HepG2 (cell line): Measurements from ENCODE around the gene CEBPG. TPM values are rescaled to one million over a fixed set of nuclear protein-coding genes. Genes with fewer than 3 reads are reported as not detected.

Source experiments
- ATAC-seq: fragments of 200-7000 bp; cut with Tn5 transposase; 3 replicates; pipeline ENCODE4 v1.9.1; 2020; ENCODE audit warnings: mild to moderate bottlenecking, moderate library complexity
- BruUV-seq: library from RNA; stranded (reverse); fragments of 400-500 nt; replicated peaks from 2 replicates; lab custom pipeline; 2021; lab: Mats Ljungman, UMichigan
- CTCF ChIA-PET: fragments of 300-600 bp; formaldehyde crosslinking; extraction: SDS; loops from one replicate; lab custom pipeline; 2021; ENCODE audit warnings: low total read pairs, inconsistent platforms, low intra/inter-chr PET ratio; lab: Yijun Ruan, JAX
- POLR2A ChIA-PET: fragments of 350-600 bp; sonication (Branson Sonifier 250); formaldehyde crosslinking; loops from one replicate; lab custom pipeline; 2020; ENCODE audit warnings: antibody characterized with exemption, inconsistent platforms; lab: Yijun Ruan, JAX
- DNase-seq: peaks from one replicate; pipeline ENCODE4 v3.0.0-alpha.2; 2015; ENCODE audit warnings: low spot score
- FAIRE-seq: peaks from 3 replicates; lab custom pipeline; 2011; peaks lifted over from hg19 to GRCh38; lab: Jason Lieb, UNC
- H2AFZ ChIP-seq: one replicate; pipeline ENCODE4 v1.6.1; 2011; ENCODE audit warnings: low read length, inconsistent platforms
- H3K27ac ChIP-seq: fragments of 300-600 bp; 3 replicates; pipeline ENCODE4 v1.8.0; 2011; ENCODE audit warnings: mixed run types, mild to moderate bottlenecking, mixed read lengths, low read length, inconsistent platforms; ENCODE audit not compliant: insufficient read depth; ENCODE audit errors: extremely low read length
- H3K27me3 ChIP-seq, 2 experiments: fragments of 200-600 bp in 1 of 2; 2 replicates in 1 of 2; 3 replicates in 1 of 2; pipeline versions ENCODE4 v1.6.0 to v1.8.0; 2011; ENCODE audit warnings: low read length in 2 of 2, mild to moderate bottlenecking in 2 of 2, moderate library complexity in 2 of 2, inconsistent platforms in 1 of 2; ENCODE audit not compliant: insufficient read depth in 2 of 2, control insufficient read depth in 1 of 2
- H3K36me3 ChIP-seq, 2 experiments: fragments of 200-600 bp in 1 of 2; replicated peaks in 1 of 2; 2 replicates in 1 of 2; 3 replicates in 1 of 2; pipeline versions ENCODE4 v1.5.1 to v1.8.0; 2011; ENCODE audit warnings: low read length in 2 of 2, inconsistent platforms in 1 of 2; ENCODE audit not compliant: insufficient read depth in 2 of 2, control insufficient read depth in 1 of 2
- H3K4me1 ChIP-seq: 2 replicates; pipeline ENCODE4 v1.5.1; 2012; ENCODE audit warnings: low read length, inconsistent platforms; ENCODE audit not compliant: insufficient read depth
- H3K4me2 ChIP-seq: 2 replicates; pipeline ENCODE4 v1.6.0; 2011; ENCODE audit warnings: low read depth, low read length, inconsistent platforms
- H3K4me3 ChIP-seq, 3 experiments: fragments of 200-600 bp in 1 of 3; sonication (generic), shearing (Covaris generic) in 1 of 3; replicated peaks in 1 of 3; 2 replicates each; pipeline ENCODE4 v1.5.1; 2011 to 2016; ENCODE audit warnings: low read length in 3 of 3, inconsistent platforms in 2 of 3, low read depth in 2 of 3, mild to moderate bottlenecking in 2 of 3, control low read depth in 1 of 3, mixed read lengths in 1 of 3; ENCODE audit not compliant: insufficient read depth in 1 of 3
- H3K79me2 ChIP-seq: one replicate; pipeline ENCODE4 v1.6.1; 2011; ENCODE audit warnings: low read length, inconsistent platforms; ENCODE audit not compliant: insufficient read depth
- H3K9ac ChIP-seq: 2 replicates; pipeline ENCODE4 v1.6.0; 2011; ENCODE audit warnings: mild to moderate bottlenecking, low read depth, low read length, inconsistent platforms; ENCODE audit not compliant: insufficient read depth
- H3K9me3 ChIP-seq: 2 replicates; pipeline ENCODE4 v1.5.1; 2012; ENCODE audit warnings: mild to moderate bottlenecking, low read length
- H4K20me1 ChIP-seq: 2 replicates; pipeline ENCODE4 v1.6.0; 2011; ENCODE audit warnings: inconsistent platforms, mild to moderate bottlenecking, low read length, moderate library complexity; ENCODE audit not compliant: insufficient read depth
- FOSL2 ChIP-seq: sonication (generic); formaldehyde crosslinking; IDR thresholded peaks from 2 replicates; pipeline ENCODE4 v1.4.0; 2020; ENCODE audit warnings: missing genetic modification reagents
- GATAD1 ChIP-seq: IDR thresholded peaks from 2 replicates; pipeline ENCODE4 v1.6.1; 2016; ENCODE audit warnings: missing genetic modification reagents, missing compliant biosample characterization
- HNF4A ChIP-seq: sonication (generic); formaldehyde crosslinking; IDR thresholded peaks from 2 replicates; pipeline ENCODE4 v1.4.0; 2020; ENCODE audit warnings: missing genetic modification reagents
- RCOR2 ChIP-seq: IDR thresholded peaks from 2 replicates; pipeline ENCODE4 v1.6.1; 2016; ENCODE audit warnings: missing biosample characterization, missing genetic modification reagents
- SALL2 ChIP-seq: sonication (generic); formaldehyde crosslinking; IDR thresholded peaks from 2 replicates; pipeline ENCODE4 v1.8.1; 2023; ENCODE audit warnings: mild to moderate bottlenecking, missing genetic modification reagents, inconsistent platforms
- SP5 ChIP-seq: IDR thresholded peaks from 2 replicates; pipeline ENCODE4 v1.6.1; 2016; ENCODE audit warnings: low read depth, borderline replicate concordance
- STAT5B ChIP-seq: sonication (generic); formaldehyde crosslinking; IDR thresholded peaks from 2 replicates; pipeline ENCODE4 v1.4.0; 2020; ENCODE audit warnings: missing genetic modification reagents
- ZNF460 ChIP-seq: sonication (generic); formaldehyde crosslinking; IDR thresholded peaks from 2 replicates; pipeline ENCODE4 v1.5.1; 2020; ENCODE audit warnings: missing genetic modification reagents, mild to moderate bottlenecking, borderline replicate concordance
- ZNF615 ChIP-seq: sonication (generic); formaldehyde crosslinking; IDR thresholded peaks from 2 replicates; pipeline ENCODE4 v1.5.0; 2020; ENCODE audit warnings: mild to moderate bottlenecking, missing genetic modification reagents, borderline replicate concordance
- ZSCAN21 ChIP-seq: sonication (generic); formaldehyde crosslinking; IDR thresholded peaks from 2 replicates; pipeline ENCODE4 v1.8.0; 2022; ENCODE audit warnings: mild to moderate bottlenecking, missing genetic modification reagents, moderate library complexity, borderline replicate concordance
- WGBS: methylation state at CpG from one replicate; pipeline ENCODE4 v1.1.6; 2017; ENCODE audit warnings: low lambda C conversion rate; 5-methylcytosine and 5-hydroxymethylcytosine counted together
- in situ Hi-C: cut with HindIII; loops from 2 replicates; pipeline ENCODE4 v1.10.0; 2017; ENCODE audit warnings: low pct_unique_long_range_greater_than_20kb; ENCODE audit not compliant: extremely low pct_ligation_motif_present
- intact Hi-C: fragments of 100-400 bp; cut with micrococcal nuclease; formaldehyde crosslinking; loops from one replicate; pipeline ENCODE4 v1.10.0; 2022; ENCODE audit not compliant: unreplicated experiment
- polyA plus RNA-seq, 8 experiments: library from polyadenylated mRNA; depleted of rRNA in 3 of 8; stranded (reverse) in 7 of 8; unstranded in 1 of 8; fragments of >200 nt; fragmentation: Illumina TruSeq in 4 of 8; extraction: Trizol in 4 of 8; gene quantifications; 2 replicates each; pipeline versions ENCODE4 v1.2.1 to v1.2.3, GENCODE V29; 2011 to 2016; ENCODE audit warnings: low read depth in 4 of 8, missing spikeins in 1 of 8, mixed read lengths in 1 of 8; ENCODE audit not compliant: insufficient read depth in 1 of 8
- total RNA-seq, 5 experiments: library from RNA; depleted of rRNA; stranded (reverse); fragments of >200 nt; fragmentation: Illumina TruSeq; extraction: Trizol; gene quantifications; 2 replicates each; pipeline ENCODE4 v1.2.3, GENCODE V29; 2016; ENCODE audit warnings: low read depth in 1 of 5
- TF ChIP-seq, protein P1 (sequence below): IDR thresholded peaks from 2 replicates; pipeline ENCODE4 v1.4.0; 2020; ENCODE audit warnings: mild to moderate bottlenecking, missing genetic modification reagents
- TF ChIP-seq, protein P2 (sequence below): sonication (generic); formaldehyde crosslinking; IDR thresholded peaks from 2 replicates; pipeline ENCODE4 v1.4.0; 2020; ENCODE audit warnings: missing genetic modification reagents

CEBPG gene
- total and polyA plus RNA-seq, 2 of the 13 experiments (the other 11 are each of a cell fraction or from before 2014, with no cell fraction given), result 25.7 to 34.3 TPM

DNA sequence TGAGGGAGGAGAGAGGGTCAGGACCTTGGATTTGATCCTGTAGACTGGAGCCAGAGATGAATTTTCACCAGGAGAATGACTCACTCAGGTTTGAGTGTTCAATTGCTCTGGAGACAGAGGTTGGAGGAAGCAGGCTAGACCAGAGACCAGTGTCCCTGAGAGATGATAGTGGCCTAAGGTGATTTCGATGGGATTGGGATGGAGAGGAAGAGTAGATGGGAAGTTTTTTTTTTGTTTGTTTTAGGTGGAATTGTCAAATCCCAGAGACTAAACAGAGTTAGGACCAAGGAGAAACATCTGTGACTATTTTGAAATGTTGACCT, 2.3 kb downstream of the CEBPG start:
- 9% methylated on average over 1 of the region's 1 CpG for WGBS
- H3K4me2 ChIP-seq, result peak overlapping the region; percentile 92
- ChIA-PET POLR2A (interaction anchor here (0.8 to 4.5 kb wide), 9 partner anchors 13 to 127 kb away, joined by 3 to 50 read pairs (median 23); partner anchors contain the start of gene CEBPA), CTCF (no interaction called here)
- no peaks in the 10 kb centered on the region for H3K9me3 ChIP-seq
- peaks cover 0 to 23% of the 10 kb centered on the region in 2 experiments; a peak in 3 of 5 replicates for H3K36me3 ChIP-seq
- no TSS peak for BruUV-seq
- H3K27me3 ChIP-seq, result peaks cover 0 to 3% of the 10 kb centered on the region in 2 experiments; a peak in 2 of 5 replicates
- no peak overlapping the region for H2AFZ ChIP-seq
- peak; percentile 46 for DNase-seq
- no peak for FAIRE-seq
- in situ Hi-C loops, result no loop called here
- H4K20me1 ChIP-seq, result peaks cover 46% of the 10 kb centered on the region
- H3K4me1 ChIP-seq, result peaks cover 60% of the 10 kb centered on the region
- TF ChIP-seq RCOR2 (CRISPR knock-in tag) (0 out of 2 replicates have a peak, but pooled peaks have one; percentile 10), FOSL2 (CRISPR knock-in tag) (peak; percentile 83), STAT5B (no peak)
- intact Hi-C loops, result loop anchor here (2.0 kb wide), 1 partner anchor 73 kb away; the partner anchor contains the start of gene CEBPA
- H3K9ac ChIP-seq, result peak overlapping the region; percentile 99; the same call in 1 of the 2 replicates
- peak overlapping the region; percentile 58 to 90 (median 89) for H3K4me3 ChIP-seq
- ATAC-seq, result no peak
- H3K79me2 ChIP-seq, result peaks cover 72% of the 10 kb centered on the region
- peak overlapping the region; percentile 96 for H3K27ac ChIP-seq

DNA sequence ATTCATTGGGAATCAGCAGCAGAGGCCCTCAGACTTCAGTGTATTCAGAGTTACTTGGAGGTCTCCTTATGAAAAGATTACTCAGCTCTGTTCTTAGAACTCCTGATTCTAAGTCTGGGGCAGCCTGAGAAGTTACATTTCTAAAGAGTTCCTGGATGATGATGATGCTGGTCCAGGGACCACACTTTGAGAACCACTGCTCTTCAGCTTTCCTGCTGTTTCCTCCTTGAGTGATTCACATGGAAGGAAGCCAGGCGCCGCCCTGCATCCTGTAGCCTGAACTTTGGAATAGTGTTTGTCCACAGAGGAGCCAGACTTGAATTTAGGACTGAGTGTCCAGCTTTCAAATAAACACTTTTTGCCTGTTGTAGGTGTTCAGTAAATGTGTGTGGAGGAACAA, 2.9 kb downstream of the CEBPG start:
- Histone ChIP-seq H3K4me3 (peak overlapping the region in 2 of 3 experiments; percentile 89 to 90; a peak in 3 of 6 replicates), H3K9me3 (no peaks in the 10 kb centered on the region), H3K79me2 (peaks cover 78% of the 10 kb centered on the region), H3K4me1 (peaks cover 66% of the 10 kb centered on the region), H3K4me2 (peak overlapping the region; percentile 92), H2AFZ (no peak overlapping the region), H3K36me3 (peaks cover 2 to 29% of the 10 kb centered on the region in 2 experiments; a peak in 4 of 5 replicates), H3K27ac (peak overlapping the region; percentile 23), H3K9ac (peak overlapping the region; percentile 24; the same call in 1 of the 2 replicates), H4K20me1 (peaks cover 49% of the 10 kb centered on the region), H3K27me3 (peaks cover 0 to 3% of the 10 kb centered on the region in 2 experiments; a peak in 2 of 5 replicates)
- CTCF ChIA-PET, result no interaction called here
- DNase-seq (peak; percentile 45), FAIRE-seq (peak; percentile 48), ATAC-seq (no peak)
- 30% methylated on average over 2 of the region's 2 CpGs for WGBS
- no TSS peak for BruUV-seq
- POLR2A ChIA-PET, result interaction anchor here (0.8 to 3.0 kb wide), 9 partner anchors 9 to 127 kb away, joined by 3 to 27 read pairs (median 7); partner anchors contain the start of gene CEBPA
- in situ Hi-C loops (no loop called here), intact Hi-C loops (no loop called here)
- TF ChIP-seq ZNF615 (no peak), HNF4A (CRISPR knock-in tag) (peak; percentile 58; the same call in 1 of the 2 replicates), SALL2 (CRISPR knock-in tag) (no peak), ZSCAN21 (CRISPR knock-in tag) (no peak), ZNF460 (CRISPR knock-in tag) (no peak), SP5 (0 out of 2 replicates have a peak, but pooled peaks have one; percentile 27), GATAD1 (CRISPR knock-in tag) (0 out of 2 replicates have a peak, but pooled peaks have one; percentile 16)
- TF ChIP-seq, protein P1, sequence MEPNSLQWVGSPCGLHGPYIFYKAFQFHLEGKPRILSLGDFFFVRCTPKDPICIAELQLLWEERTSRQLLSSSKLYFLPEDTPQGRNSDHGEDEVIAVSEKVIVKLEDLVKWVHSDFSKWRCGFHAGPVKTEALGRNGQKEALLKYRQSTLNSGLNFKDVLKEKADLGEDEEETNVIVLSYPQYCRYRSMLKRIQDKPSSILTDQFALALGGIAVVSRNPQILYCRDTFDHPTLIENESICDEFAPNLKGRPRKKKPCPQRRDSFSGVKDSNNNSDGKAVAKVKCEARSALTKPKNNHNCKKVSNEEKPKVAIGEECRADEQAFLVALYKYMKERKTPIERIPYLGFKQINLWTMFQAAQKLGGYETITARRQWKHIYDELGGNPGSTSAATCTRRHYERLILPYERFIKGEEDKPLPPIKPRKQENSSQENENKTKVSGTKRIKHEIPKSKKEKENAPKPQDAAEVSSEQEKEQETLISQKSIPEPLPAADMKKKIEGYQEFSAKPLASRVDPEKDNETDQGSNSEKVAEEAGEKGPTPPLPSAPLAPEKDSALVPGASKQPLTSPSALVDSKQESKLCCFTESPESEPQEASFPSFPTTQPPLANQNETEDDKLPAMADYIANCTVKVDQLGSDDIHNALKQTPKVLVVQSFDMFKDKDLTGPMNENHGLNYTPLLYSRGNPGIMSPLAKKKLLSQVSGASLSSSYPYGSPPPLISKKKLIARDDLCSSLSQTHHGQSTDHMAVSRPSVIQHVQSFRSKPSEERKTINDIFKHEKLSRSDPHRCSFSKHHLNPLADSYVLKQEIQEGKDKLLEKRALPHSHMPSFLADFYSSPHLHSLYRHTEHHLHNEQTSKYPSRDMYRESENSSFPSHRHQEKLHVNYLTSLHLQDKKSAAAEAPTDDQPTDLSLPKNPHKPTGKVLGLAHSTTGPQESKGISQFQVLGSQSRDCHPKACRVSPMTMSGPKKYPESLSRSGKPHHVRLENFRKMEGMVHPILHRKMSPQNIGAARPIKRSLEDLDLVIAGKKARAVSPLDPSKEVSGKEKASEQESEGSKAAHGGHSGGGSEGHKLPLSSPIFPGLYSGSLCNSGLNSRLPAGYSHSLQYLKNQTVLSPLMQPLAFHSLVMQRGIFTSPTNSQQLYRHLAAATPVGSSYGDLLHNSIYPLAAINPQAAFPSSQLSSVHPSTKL (CRISPR knock-in tag), result peak; percentile 30; the same call in 1 of the 2 replicates
- TF ChIP-seq, protein P2, sequence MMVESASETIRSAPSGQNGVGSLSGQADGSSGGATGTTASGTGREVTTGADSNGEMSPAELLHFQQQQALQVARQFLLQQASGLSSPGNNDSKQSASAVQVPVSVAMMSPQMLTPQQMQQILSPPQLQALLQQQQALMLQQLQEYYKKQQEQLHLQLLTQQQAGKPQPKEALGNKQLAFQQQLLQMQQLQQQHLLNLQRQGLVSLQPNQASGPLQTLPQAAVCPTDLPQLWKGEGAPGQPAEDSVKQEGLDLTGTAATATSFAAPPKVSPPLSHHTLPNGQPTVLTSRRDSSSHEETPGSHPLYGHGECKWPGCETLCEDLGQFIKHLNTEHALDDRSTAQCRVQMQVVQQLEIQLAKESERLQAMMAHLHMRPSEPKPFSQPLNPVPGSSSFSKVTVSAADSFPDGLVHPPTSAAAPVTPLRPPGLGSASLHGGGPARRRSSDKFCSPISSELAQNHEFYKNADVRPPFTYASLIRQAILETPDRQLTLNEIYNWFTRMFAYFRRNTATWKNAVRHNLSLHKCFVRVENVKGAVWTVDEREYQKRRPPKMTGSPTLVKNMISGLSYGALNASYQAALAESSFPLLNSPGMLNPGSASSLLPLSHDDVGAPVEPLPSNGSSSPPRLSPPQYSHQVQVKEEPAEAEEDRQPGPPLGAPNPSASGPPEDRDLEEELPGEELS (CRISPR knock-in tag), result peak; percentile 50; the same call in 1 of the 2 replicates
